ENCODE data around the gene NBR1. TPM values are rescaled to one million over a fixed set of nuclear protein-coding genes. Genes with fewer than 3 reads are reported as not detected.

NBR1 gene
- total RNA-seq, 1 donor from 2014 or later = 58.9 TPM

GRCh38 chr17:43211480-43212402 lies 40.7 kb downstream of the NBR1 start, which contains the start of gene TMEM106A:
TSS of gene TMEM106A (plus strand) at chr17:43211875. CDS start at chr17:43213042, 1,167 bp downstream.
- H3K36me3 ChIP-seq = peaks cover 0 to 31% of the 10 kb centered on the region in 2 donors
- H3K4me1 ChIP-seq = peaks cover 23% of the 10 kb centered on the region
- TF ChIP-seq POLR2AphosphoS5 (IDR thresholded peaks at IDR 0.05; ENCODE audit: insufficient read depth in 1 of 2, low read depth in 1 of 2) (peak in 1 of 2 donors; percentile 78), POLR2A (IDR thresholded peaks at IDR 0.05) (no peak)
- peak in 1 of 2 donors; percentile 90 for DNase-seq (ENCODE audit: extremely low spot score in 2 of 2)
- H3K9me3 ChIP-seq = no peaks in the 10 kb centered on the region
- peak within 1 kb of the TSS; percentile 87 for H3K27ac ChIP-seq
- intact Hi-C loops (cut with DNase I) = loop anchor here (10.0 kb wide), 1 partner anchor 123 kb away; no protein-coding TSS in a partner anchor
- peak within 1 kb of the TSS; percentile 60 to 78 for H3K4me3 ChIP-seq
- no peaks in the 10 kb centered on the region for H3K27me3 ChIP-seq

GRCh38 chr17:43212641-43213490 lies 41.9 kb downstream of the NBR1 start:
- peak overlapping the region; percentile 87 for H3K27ac ChIP-seq
- H3K36me3 ChIP-seq = peaks cover 0 to 19% of the 10 kb centered on the region in 2 donors
- H3K27me3 ChIP-seq = no peaks in the 10 kb centered on the region
- TF ChIP-seq POLR2A (IDR thresholded peaks at IDR 0.05) = no peak
- TF ChIP-seq POLR2AphosphoS5 (IDR thresholded peaks at IDR 0.05; ENCODE audit: insufficient read depth in 1 of 2, low read depth in 1 of 2) = no peak
- TF ChIP-seq CTCF (IDR thresholded peaks at IDR 0.05) = no peak
- H3K9me3 ChIP-seq = no peaks in the 10 kb centered on the region
- H3K4me1 ChIP-seq = peaks cover 23% of the 10 kb centered on the region
- DNase-seq (ENCODE audit: extremely low spot score in 2 of 2) = no peak
- peak overlapping the region; percentile 60 to 78 for H3K4me3 ChIP-seq
- intact Hi-C loops (cut with DNase I) = loop anchor here (10.0 kb wide), 1 partner anchor 122 kb away; no protein-coding TSS in a partner anchor

- Histone ChIP-seq H3K9me3 (no peaks in the 10 kb centered on the region), H3K4me1 (peaks cover 23% of the 10 kb centered on the region), H3K27me3 (no peaks in the 10 kb centered on the region), H3K36me3 (peaks cover 0 to 13% of the 10 kb centered on the region in 2 donors), H3K4me3 (no peak overlapping the region), H3K27ac (no peak overlapping the region)
- TF ChIP-seq POLR2A (IDR thresholded peaks at IDR 0.05) (no peak), POLR2AphosphoS5 (IDR thresholded peaks at IDR 0.05; ENCODE audit: insufficient read depth in 1 of 2, low read depth in 1 of 2) (no peak), CTCF (IDR thresholded peaks at IDR 0.05) (no peak)
- no peak for DNase-seq (ENCODE audit: extremely low spot score in 2 of 2)
- intact Hi-C loops (cut with DNase I) = loop anchor here (10.0 kb wide), 1 partner anchor 121 kb away; no protein-coding TSS in a partner anchor
Measured at GRCh38 chr17:43213545-43213944, 42.5 kb downstream of the NBR1 start.

- H3K9me3 ChIP-seq = no peaks in the 10 kb centered on the region
- H3K27ac ChIP-seq = no peak overlapping the region
- H3K36me3 ChIP-seq = peaks cover 0 to 4% of the 10 kb centered on the region in 2 donors
- intact Hi-C loops (cut with DNase I) = loop anchor here (10.0 kb wide), 1 partner anchor 119 kb away; no protein-coding TSS in a partner anchor
- no peak for DNase-seq (ENCODE audit: extremely low spot score in 2 of 2)
- no peaks in the 10 kb centered on the region for H3K27me3 ChIP-seq
- H3K4me1 ChIP-seq = peaks cover 23% of the 10 kb centered on the region
- no peak for TF ChIP-seq POLR2AphosphoS5 (IDR thresholded peaks at IDR 0.05; ENCODE audit: insufficient read depth in 1 of 2, low read depth in 1 of 2)
- TF ChIP-seq CTCF (IDR thresholded peaks at IDR 0.05) = no peak
- TF ChIP-seq POLR2A (IDR thresholded peaks at IDR 0.05) = no peak
- H3K4me3 ChIP-seq = no peak overlapping the region
Measured at GRCh38 chr17:43215341-43215740, 44.3 kb downstream of the NBR1 start.

- no peak for TF ChIP-seq POLR2A (IDR thresholded peaks at IDR 0.05)
- TF ChIP-seq POLR2AphosphoS5 (IDR thresholded peaks at IDR 0.05; ENCODE audit: insufficient read depth in 1 of 2, low read depth in 1 of 2) = no peak
- no peak for TF ChIP-seq CTCF (IDR thresholded peaks at IDR 0.05)
- intact Hi-C loops (cut with DNase I) = loop anchor here (10.0 kb wide), 1 partner anchor 118 kb away; no protein-coding TSS in a partner anchor
- H3K36me3 ChIP-seq = peaks cover 0 to 4% of the 10 kb centered on the region in 2 donors
Measured at GRCh38 chr17:43216369-43216761, 45.4 kb downstream of the NBR1 start.

More at GRCh38 chr17:43216369-43216761, 45.4 kb downstream of the NBR1 start:
- Histone ChIP-seq H3K27ac (no peak overlapping the region), H3K4me1 (peaks cover 17% of the 10 kb centered on the region), H3K4me3 (no peak overlapping the region), H3K9me3 (no peaks in the 10 kb centered on the region), H3K27me3 (no peaks in the 10 kb centered on the region)
- no peak for DNase-seq (ENCODE audit: extremely low spot score in 2 of 2)

Measured in vagina (tissue), 2 donors.